Left lung (tissue), 10 donors: ENCODE measurements around the gene SNAI3. TPM values are rescaled to one million over a fixed set of nuclear protein-coding genes. Genes with fewer than 3 reads are reported as not detected.

Experiments
- ATAC-seq: fragments of 200-7000 bp; cut with Tn5 transposase; one replicate; pipeline ENCODE4 v1.9.1; 2020; ENCODE audit warnings: moderate library complexity
- DNase-seq, 4 donors: peaks; one replicate each; pipeline ENCODE4 v3.0.0-alpha.2; 2013 to 2020
- H3K27ac ChIP-seq, 2 donors: fragments of 200-600 bp; sonication (generic) in 1 of 2; one replicate each; pipeline versions ENCODE4 v1.5.0 to v1.8.0; 2020 to 2021
- H3K27me3 ChIP-seq, 2 donors: fragments of 200-600 bp; sonication (generic) in 1 of 2; one replicate each; pipeline versions ENCODE4 v1.5.0 to v1.8.0; 2020 to 2021
- H3K36me3 ChIP-seq, 2 donors: fragments of 200-600 bp; sonication (generic) in 1 of 2; one replicate each; pipeline versions ENCODE4 v1.5.0 to v1.8.0; 2020 to 2021
- H3K4me1 ChIP-seq, 2 donors: fragments of 200-600 bp; one replicate each; pipeline ENCODE4 v1.8.0; 2021
- H3K4me3 ChIP-seq, 2 donors: fragments of 200-600 bp; sonication (generic) in 1 of 2; one replicate each; pipeline versions ENCODE4 v1.5.0 to v1.8.0; 2020 to 2021; ENCODE audit warnings: mild to moderate bottlenecking in 1 of 2
- H3K9me3 ChIP-seq, 2 donors: fragments of 200-600 bp; sonication (generic) in 1 of 2; one replicate each; pipeline versions ENCODE4 v1.5.0 to v1.8.0; 2020 to 2021
- CTCF ChIP-seq, 2 donors: fragments of 200-600 bp; sonication (generic) in 1 of 2; IDR thresholded peaks; one replicate each; pipeline versions ENCODE4 v1.5.0 to v1.8.0; 2021; ENCODE audit warnings: antibody characterized with exemption in 2 of 2
- intact Hi-C, 2 donors: fragments of 100-400 bp; cut with DNase I; formaldehyde crosslinking; loops; one replicate each; pipeline versions ENCODE4 v1.11.2 to v1.14.2; 2022
- polyA plus RNA-seq, 6 donors: library from polyadenylated mRNA; unstranded; fragments of 120-200 nt; gene quantifications; one replicate each; pipeline ENCODE4 v1.2.1, GENCODE V29; 2013; ENCODE audit not compliant: insufficient read length in 6 of 6
- total RNA-seq, 2 donors: library from RNA; stranded (reverse); fragmentation: NEBNext Ultra II Directional; extraction: Animal tissue kit (Norgen Biotek cat#: 25700); gene quantifications; one replicate each; pipeline ENCODE4 v1.2.1, GENCODE V29; 2021
- donor health status: DM: no; HTN: yes; CAD: no.
- donor health status: DM: no; HTN: no; CAD: no.

The SNAI3 gene
- total and polyA plus RNA-seq, 8 donors, result 0.86 to 2.3 (median 1.8) TPM

GRCh38 chr16:88649195-88649923 is 36.9 kb downstream of the SNAI3 start:
- Histone ChIP-seq H3K4me3 (peak overlapping the region; percentile 78 to 94), H3K4me1 (peaks cover 5 to 55% of the 10 kb centered on the region in 2 donors), H3K27me3 (no peaks in the 10 kb centered on the region), H3K9me3 (no peaks in the 10 kb centered on the region), H3K27ac (peak overlapping the region in 1 of 2 donors; percentile 90), H3K36me3 (peaks cover 0 to 68% of the 10 kb centered on the region in 2 donors)
- intact Hi-C loops, result no loop called here
- peak in 1 of 4 donors; percentile 75 for DNase-seq
- TF ChIP-seq CTCF (IDR thresholded peaks at IDR 0.05), result no peak
- ATAC-seq, result no peak

- peak in 1 of 4 donors; percentile 79 for DNase-seq
- Histone ChIP-seq H3K27me3 (no peaks in the 10 kb centered on the region), H3K4me3 (peak overlapping the region in 1 of 2 donors; percentile 78), H3K36me3 (peaks cover 0 to 68% of the 10 kb centered on the region in 2 donors), H3K27ac (no peak overlapping the region), H3K4me1 (peaks cover 5 to 52% of the 10 kb centered on the region in 2 donors), H3K9me3 (no peaks in the 10 kb centered on the region)
- no peak for ATAC-seq
- TF ChIP-seq CTCF (IDR thresholded peaks at IDR 0.05), result no peak
- intact Hi-C loops, result no loop called here
These were observed 38.9 kb downstream of the SNAI3 start for GRCh38 chr16:88647178-88648070.

- H3K27me3 ChIP-seq, result no peaks in the 10 kb centered on the region
- peaks cover 4 to 43% of the 10 kb centered on the region in 2 donors for H3K4me1 ChIP-seq
- H3K4me3 ChIP-seq, result no peak overlapping the region
- no peak for ATAC-seq
- intact Hi-C loops, result no loop called here
- no peak for TF ChIP-seq CTCF (IDR thresholded peaks at IDR 0.05)
- H3K27ac ChIP-seq, result no peak overlapping the region
- H3K36me3 ChIP-seq, result peaks cover 0 to 60% of the 10 kb centered on the region in 2 donors
- H3K9me3 ChIP-seq, result no peaks in the 10 kb centered on the region
- DNase-seq, result peak in 1 of 4 donors; percentile 79
These were observed 39.8 kb downstream of the SNAI3 start for GRCh38 chr16:88646345-88647034.

GRCh38 chr16:88645941-88646340 is 40.4 kb downstream of the SNAI3 start:
- H3K4me1 ChIP-seq, result peaks cover 0 to 43% of the 10 kb centered on the region in 2 donors
- no peaks in the 10 kb centered on the region for H3K9me3 ChIP-seq
- TF ChIP-seq CTCF (IDR thresholded peaks at IDR 0.05), result no peak
- intact Hi-C loops, result no loop called here
- H3K36me3 ChIP-seq, result peaks cover 0 to 60% of the 10 kb centered on the region in 2 donors
- DNase-seq (peak in 1 of 4 donors; percentile 72), ATAC-seq (no peak)
- no peak overlapping the region for H3K4me3 ChIP-seq
- no peak overlapping the region for H3K27ac ChIP-seq
- H3K27me3 ChIP-seq, result peaks cover 0 to 5% of the 10 kb centered on the region in 2 donors
